Measurements from ENCODE around the gene NUBP2. TPM values are rescaled to one million over a fixed set of nuclear protein-coding genes. Genes with fewer than 3 reads are reported as not detected.
A peak's percentile ranks its signal among the peaks of the same experiment; 100 is the strongest.

The NUBP2 gene
- total RNA-seq, 4 donors from 2014 or later: 64.4 to 92.2 (median 80.6) TPM

DNA sequence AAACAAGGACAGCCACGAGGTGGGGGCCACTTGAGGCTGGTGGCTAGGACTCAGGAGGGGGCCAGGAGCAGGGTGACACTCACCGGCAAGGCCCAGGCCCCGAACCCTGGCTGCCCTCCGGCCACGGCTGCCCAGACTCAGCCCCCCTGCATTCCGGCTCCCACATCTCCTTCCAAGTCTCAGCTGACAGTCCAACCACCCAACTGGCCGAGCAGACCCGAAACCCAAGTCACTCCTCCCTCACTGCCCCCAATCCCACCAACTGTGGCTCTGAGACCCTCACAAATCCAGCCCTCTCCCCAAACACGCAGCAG is 34.5 kb downstream of the NUBP2 start:
- no peak overlapping the region for H3K4me3 ChIP-seq
- no peak for ATAC-seq
- H3K36me3 ChIP-seq: peaks cover 0 to 94% of the 10 kb centered on the region in 2 donors
- no peak for TF ChIP-seq EP300 (IDR thresholded peaks at IDR 0.05)
- TF ChIP-seq POLR2AphosphoS5 (IDR thresholded peaks at IDR 0.05): no peak
- TF ChIP-seq, protein P1, sequence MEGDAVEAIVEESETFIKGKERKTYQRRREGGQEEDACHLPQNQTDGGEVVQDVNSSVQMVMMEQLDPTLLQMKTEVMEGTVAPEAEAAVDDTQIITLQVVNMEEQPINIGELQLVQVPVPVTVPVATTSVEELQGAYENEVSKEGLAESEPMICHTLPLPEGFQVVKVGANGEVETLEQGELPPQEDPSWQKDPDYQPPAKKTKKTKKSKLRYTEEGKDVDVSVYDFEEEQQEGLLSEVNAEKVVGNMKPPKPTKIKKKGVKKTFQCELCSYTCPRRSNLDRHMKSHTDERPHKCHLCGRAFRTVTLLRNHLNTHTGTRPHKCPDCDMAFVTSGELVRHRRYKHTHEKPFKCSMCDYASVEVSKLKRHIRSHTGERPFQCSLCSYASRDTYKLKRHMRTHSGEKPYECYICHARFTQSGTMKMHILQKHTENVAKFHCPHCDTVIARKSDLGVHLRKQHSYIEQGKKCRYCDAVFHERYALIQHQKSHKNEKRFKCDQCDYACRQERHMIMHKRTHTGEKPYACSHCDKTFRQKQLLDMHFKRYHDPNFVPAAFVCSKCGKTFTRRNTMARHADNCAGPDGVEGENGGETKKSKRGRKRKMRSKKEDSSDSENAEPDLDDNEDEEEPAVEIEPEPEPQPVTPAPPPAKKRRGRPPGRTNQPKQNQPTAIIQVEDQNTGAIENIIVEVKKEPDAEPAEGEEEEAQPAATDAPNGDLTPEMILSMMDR (IDR thresholded peaks at IDR 0.05): no peak
- no peak for TF ChIP-seq POLR2A (IDR thresholded peaks at IDR 0.05)
- H3K27me3 ChIP-seq: no peaks in the 10 kb centered on the region
- H3K4me1 ChIP-seq: peaks cover 0 to 14% (median 0%) of the 10 kb centered on the region in 3 donors
- no peak overlapping the region for H3K27ac ChIP-seq
- H3K9me3 ChIP-seq: no peaks in the 10 kb centered on the region
- WGBS, 2 donors (ENCODE audit: low coverage in 1 of 2): 91% methylated on average over 7 of the region's 9 CpGs; no CpG with 5 or more reads in 1 of the 2 donors

DNA sequence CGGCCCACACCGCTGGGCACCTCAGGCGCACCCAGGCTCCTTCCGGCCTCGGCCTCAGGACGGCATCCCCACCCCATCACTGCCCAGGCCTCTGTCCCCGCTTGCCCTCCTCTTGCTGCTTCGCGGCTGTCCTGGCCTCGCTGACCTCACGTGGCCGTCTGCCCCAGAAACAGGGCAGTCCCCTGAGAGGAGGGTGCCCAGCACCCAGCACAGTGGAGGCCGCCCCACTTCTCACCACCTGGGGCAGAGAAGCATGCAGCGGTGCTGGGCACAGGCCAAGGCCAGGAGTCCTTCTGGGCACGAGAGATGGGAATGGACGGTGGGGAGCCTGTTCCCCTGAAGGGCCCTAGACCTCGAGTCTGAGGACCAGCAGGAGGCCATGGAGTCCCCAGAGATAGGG is 35.0 kb downstream of the NUBP2 start:
- Histone ChIP-seq H3K27ac (no peak overlapping the region), H3K4me3 (no peak overlapping the region), H3K27me3 (no peaks in the 10 kb centered on the region), H3K9me3 (no peaks in the 10 kb centered on the region), H3K4me1 (peaks cover 0 to 15% (median 0%) of the 10 kb centered on the region in 3 donors), H3K36me3 (peaks cover 0 to 97% of the 10 kb centered on the region in 2 donors)
- 90% methylated on average over 6 of the region's 17 CpGs; no CpG with 5 or more reads in 1 of the 2 donors for WGBS, 2 donors (ENCODE audit: low coverage in 1 of 2)
- ATAC-seq: peak; percentile 15
- no peak for TF ChIP-seq POLR2AphosphoS5 (IDR thresholded peaks at IDR 0.05)
- TF ChIP-seq EP300 (IDR thresholded peaks at IDR 0.05): no peak
- TF ChIP-seq, protein P1 (IDR thresholded peaks at IDR 0.05): no peak
- TF ChIP-seq POLR2A (IDR thresholded peaks at IDR 0.05): no peak

DNA sequence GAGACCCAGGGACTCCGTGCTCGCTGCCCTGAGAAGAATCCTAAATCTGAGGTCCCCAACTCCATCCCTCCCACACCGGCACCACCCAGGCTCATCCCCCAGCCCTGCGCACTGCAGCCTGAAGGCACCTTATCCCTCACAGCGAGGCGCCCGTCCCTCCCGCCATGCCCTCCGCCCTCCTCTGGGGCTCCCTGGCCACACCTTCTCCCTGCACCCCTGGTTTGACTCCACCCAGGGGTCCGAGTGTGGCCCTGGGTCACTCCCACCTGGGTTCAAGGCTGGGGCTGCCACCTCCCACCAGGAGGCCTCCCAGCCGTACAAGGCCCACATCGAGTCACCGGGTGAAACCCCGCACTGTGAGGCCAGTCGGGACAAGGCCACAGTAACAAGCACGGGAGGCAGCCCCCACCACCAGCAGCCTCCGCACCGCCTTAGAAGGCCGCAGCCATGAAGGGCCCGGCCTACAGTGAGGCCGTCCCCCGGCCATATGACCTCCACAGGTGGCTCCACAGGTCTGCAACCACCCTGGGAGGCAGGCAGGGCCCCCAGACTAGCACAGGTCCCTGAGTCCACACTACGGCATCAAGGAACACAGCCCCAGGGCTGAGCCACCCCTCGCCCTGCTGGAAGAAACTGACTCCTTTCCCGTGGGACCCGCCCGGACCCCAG is 35.6 kb downstream of the NUBP2 start:
- TF ChIP-seq EP300 (IDR thresholded peaks at IDR 0.05) (no peak), POLR2AphosphoS5 (IDR thresholded peaks at IDR 0.05) (no peak), POLR2A (IDR thresholded peaks at IDR 0.05) (no peak)
- no peak for ATAC-seq
- no peaks in the 10 kb centered on the region for H3K9me3 ChIP-seq
- H3K27ac ChIP-seq: no peak overlapping the region
- H3K27me3 ChIP-seq: no peaks in the 10 kb centered on the region
- no peak overlapping the region for H3K4me3 ChIP-seq
- H3K4me1 ChIP-seq: peaks cover 0 to 15% (median 0%) of the 10 kb centered on the region in 3 donors
- H3K36me3 ChIP-seq: peaks cover 0 to 97% of the 10 kb centered on the region in 2 donors
- 80 to 97% methylated on average over 3 to 5 of the region's 27 CpGs for WGBS, 2 donors (ENCODE audit: low coverage in 1 of 2)

DNA sequence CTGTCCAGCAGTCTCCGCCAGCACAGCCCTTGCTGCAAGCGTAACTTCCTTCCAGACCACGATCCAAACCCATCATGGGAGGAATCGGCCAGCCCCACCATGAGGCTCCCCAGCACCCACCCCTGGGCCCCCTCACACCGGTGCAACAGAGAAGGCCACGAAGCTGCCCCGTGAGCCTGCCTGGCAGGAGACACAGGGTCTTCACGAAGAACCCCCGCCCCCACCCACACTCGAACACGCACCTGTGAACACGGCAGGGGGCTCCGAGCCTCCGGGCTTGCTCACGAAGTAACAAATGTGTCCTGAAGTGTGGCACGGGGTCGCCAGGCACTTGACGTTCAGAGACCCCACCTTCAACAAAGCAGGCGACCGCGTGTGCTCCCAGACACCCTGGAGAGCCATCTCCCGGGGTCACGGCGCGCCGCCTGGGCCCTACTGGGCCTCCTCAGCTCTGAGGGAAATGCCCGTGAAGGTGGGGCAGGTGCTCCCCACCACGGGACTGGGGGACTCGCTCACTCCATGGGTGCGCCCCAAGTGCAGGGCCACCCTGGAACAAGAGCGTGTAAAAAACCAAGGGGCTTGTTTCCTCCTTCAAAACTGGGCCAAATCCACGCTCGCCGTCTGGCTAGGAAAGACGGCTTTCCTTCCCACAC is 36.2 kb downstream of the NUBP2 start:
- no peaks in the 10 kb centered on the region for H3K9me3 ChIP-seq
- TF ChIP-seq POLR2A (IDR thresholded peaks at IDR 0.05) (no peak), POLR2AphosphoS5 (IDR thresholded peaks at IDR 0.05) (no peak), EP300 (IDR thresholded peaks at IDR 0.05) (no peak)
- TF ChIP-seq, protein P1 (IDR thresholded peaks at IDR 0.05): no peak
- 89 to 93% methylated on average over 6 to 11 of the region's 35 CpGs for WGBS, 2 donors (ENCODE audit: low coverage in 1 of 2)
- no peak for ATAC-seq
- H3K27ac ChIP-seq: no peak overlapping the region
- H3K4me3 ChIP-seq: no peak overlapping the region
- H3K27me3 ChIP-seq: no peaks in the 10 kb centered on the region
- peaks cover 0 to 91% of the 10 kb centered on the region in 2 donors for H3K36me3 ChIP-seq
- peaks cover 0 to 21% (median 0%) of the 10 kb centered on the region in 3 donors for H3K4me1 ChIP-seq

DNA sequence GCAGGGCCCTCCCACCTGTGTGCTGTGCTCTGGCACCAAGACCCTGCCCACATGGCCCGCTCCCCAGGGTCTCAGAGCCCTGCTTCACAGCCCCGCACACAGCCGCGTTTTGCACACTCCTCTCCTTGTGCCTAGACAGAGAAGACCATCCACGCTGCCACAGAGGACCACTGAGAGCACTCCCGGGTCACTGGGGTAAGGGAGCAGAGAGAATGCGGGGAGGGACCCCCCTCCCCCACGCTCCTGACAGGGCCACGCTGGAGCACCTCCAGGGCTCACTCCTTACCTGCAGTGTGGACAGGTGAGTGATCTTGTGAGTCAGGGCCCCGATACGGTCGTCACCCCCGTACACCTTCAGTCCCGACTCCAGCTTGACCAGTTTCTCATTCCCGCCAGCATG is 36.9 kb downstream of the NUBP2 start:
- no peak overlapping the region for H3K4me3 ChIP-seq
- ATAC-seq: no peak
- peaks cover 0 to 27% (median under 1%) of the 10 kb centered on the region in 3 donors for H3K4me1 ChIP-seq
- no peaks in the 10 kb centered on the region for H3K27me3 ChIP-seq
- TF ChIP-seq POLR2AphosphoS5 (IDR thresholded peaks at IDR 0.05) (no peak), EP300 (IDR thresholded peaks at IDR 0.05) (no peak), POLR2A (IDR thresholded peaks at IDR 0.05) (no peak)
- TF ChIP-seq, protein P1 (IDR thresholded peaks at IDR 0.05): no peak
- H3K9me3 ChIP-seq: no peaks in the 10 kb centered on the region
- H3K27ac ChIP-seq: no peak overlapping the region
- peaks cover 0 to 84% of the 10 kb centered on the region in 2 donors for H3K36me3 ChIP-seq
- 90% methylated on average over 2 of the region's 15 CpGs; no CpG with 5 or more reads in 1 of the 2 donors for WGBS, 2 donors (ENCODE audit: low coverage in 1 of 2)

Measured in gastroesophageal sphincter (tissue), 4 donors.